Prostate gland (tissue), 2 donors: ENCODE data around the gene NAB1.

Experiments used
- CTCF ChIP-seq, 4 experiments: fragments of 200-600 bp in 2 of 4; fragments of 450-650 bp in 2 of 4; sonication (generic) in 2 of 4; IDR thresholded peaks; 1 replicate in 3 of 4; 2 replicates in 1 of 4; pipeline ENCODE4 v1.5.1; 2016 to 2019; ENCODE audit warnings: antibody characterized with exemption in 4 of 4, mild to moderate bottlenecking in 2 of 4, moderate library complexity in 2 of 4
- POLR2A ChIP-seq: fragments of 450-650 bp; IDR thresholded peaks from one replicate; pipeline ENCODE4 v1.6.1; 2016; ENCODE audit warnings: antibody characterized with exemption, mild to moderate bottlenecking

GRCh38 chr2:190677255-190677654 lies 28.4 kb downstream of the NAB1 start:
- TF ChIP-seq CTCF (IDR thresholded peaks at IDR 0.05) (no peak), POLR2A (no peak)
